SK-N-SH (cell line): ENCODE data around the gene OLFM2.

Experiments
- EP300 ChIP-seq, 2 experiments: IDR thresholded peaks; 2 replicates each; pipeline versions ENCODE4 v1.4.0 to v1.6.1; 2012; ENCODE audit warnings: borderline replicate concordance in 1 of 2, low read depth in 1 of 2, low read length in 1 of 2
- EZH2phosphoT487 ChIP-seq: fragments of 200-600 bp; sonication (generic); IDR thresholded peaks from 2 replicates; pipeline ENCODE4 v1.6.1; 2017; ENCODE audit warnings: low read depth, mixed run types, mild to moderate bottlenecking, antibody characterized with exemption, moderate library complexity, borderline replicate concordance
- MXI1 ChIP-seq: IDR thresholded peaks from 2 replicates; pipeline ENCODE4 v1.6.1; 2012; ENCODE audit warnings: mild to moderate bottlenecking, low read depth, low read length, improper control_type of control experiment
- NFIC ChIP-seq: IDR thresholded peaks from 2 replicates; pipeline ENCODE4 v1.4.0; 2012; ENCODE audit warnings: borderline replicate concordance
- RAD21 ChIP-seq: IDR thresholded peaks from 2 replicates; pipeline ENCODE4 v1.6.1; 2012; ENCODE audit warnings: mild to moderate bottlenecking, low read length
- TAF1 ChIP-seq: IDR thresholded peaks from 2 replicates; pipeline ENCODE4 v1.6.1; 2012; ENCODE audit warnings: low read depth, mild to moderate bottlenecking, low read length, moderate library complexity, borderline replicate concordance
- TCF12 ChIP-seq: IDR thresholded peaks from 2 replicates; pipeline ENCODE4 v1.4.0; 2012
- TEAD4 ChIP-seq: IDR thresholded peaks from 2 replicates; pipeline ENCODE4 v1.4.0; 2012; ENCODE audit warnings: mild to moderate bottlenecking, borderline replicate concordance; ENCODE audit not compliant: insufficient read depth
- YY1 ChIP-seq: IDR thresholded peaks from 2 replicates; pipeline ENCODE4 v1.4.0; 2012; ENCODE audit warnings: low read depth, mild to moderate bottlenecking
- ZBTB33 ChIP-seq: IDR thresholded peaks from 2 replicates; pipeline ENCODE4 v1.4.0; 2012; ENCODE audit warnings: low read depth, borderline replicate concordance
- TF ChIP-seq, protein P1 (sequence below): fragments of 200-600 bp; sonication (generic); IDR thresholded peaks from 2 replicates; pipeline ENCODE4 v1.6.1; 2017; ENCODE audit warnings: antibody characterized with exemption, mild to moderate bottlenecking, moderate library complexity
- TF ChIP-seq, protein P2 (sequence below): fragments of 150-350 bp; IDR thresholded peaks from 2 replicates; pipeline ENCODE4 v1.6.1; 2017; ENCODE audit warnings: antibody characterized with exemption, low read length, low read depth, borderline replicate concordance

- TF ChIP-seq, protein P1, sequence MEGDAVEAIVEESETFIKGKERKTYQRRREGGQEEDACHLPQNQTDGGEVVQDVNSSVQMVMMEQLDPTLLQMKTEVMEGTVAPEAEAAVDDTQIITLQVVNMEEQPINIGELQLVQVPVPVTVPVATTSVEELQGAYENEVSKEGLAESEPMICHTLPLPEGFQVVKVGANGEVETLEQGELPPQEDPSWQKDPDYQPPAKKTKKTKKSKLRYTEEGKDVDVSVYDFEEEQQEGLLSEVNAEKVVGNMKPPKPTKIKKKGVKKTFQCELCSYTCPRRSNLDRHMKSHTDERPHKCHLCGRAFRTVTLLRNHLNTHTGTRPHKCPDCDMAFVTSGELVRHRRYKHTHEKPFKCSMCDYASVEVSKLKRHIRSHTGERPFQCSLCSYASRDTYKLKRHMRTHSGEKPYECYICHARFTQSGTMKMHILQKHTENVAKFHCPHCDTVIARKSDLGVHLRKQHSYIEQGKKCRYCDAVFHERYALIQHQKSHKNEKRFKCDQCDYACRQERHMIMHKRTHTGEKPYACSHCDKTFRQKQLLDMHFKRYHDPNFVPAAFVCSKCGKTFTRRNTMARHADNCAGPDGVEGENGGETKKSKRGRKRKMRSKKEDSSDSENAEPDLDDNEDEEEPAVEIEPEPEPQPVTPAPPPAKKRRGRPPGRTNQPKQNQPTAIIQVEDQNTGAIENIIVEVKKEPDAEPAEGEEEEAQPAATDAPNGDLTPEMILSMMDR: no peak
- no peak for TF ChIP-seq MXI1
- TF ChIP-seq NFIC: no peak
- TF ChIP-seq YY1: no peak
- TF ChIP-seq, protein P2, sequence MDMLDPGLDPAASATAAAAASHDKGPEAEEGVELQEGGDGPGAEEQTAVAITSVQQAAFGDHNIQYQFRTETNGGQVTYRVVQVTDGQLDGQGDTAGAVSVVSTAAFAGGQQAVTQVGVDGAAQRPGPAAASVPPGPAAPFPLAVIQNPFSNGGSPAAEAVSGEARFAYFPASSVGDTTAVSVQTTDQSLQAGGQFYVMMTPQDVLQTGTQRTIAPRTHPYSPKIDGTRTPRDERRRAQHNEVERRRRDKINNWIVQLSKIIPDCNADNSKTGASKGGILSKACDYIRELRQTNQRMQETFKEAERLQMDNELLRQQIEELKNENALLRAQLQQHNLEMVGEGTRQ: no peak
- no peak for TF ChIP-seq RAD21
- TF ChIP-seq TEAD4: no peak
- no peak for TF ChIP-seq TCF12
- TF ChIP-seq EP300 (IDR thresholded peaks at IDR 0.05; ENCODE audit: borderline replicate concordance in 1 of 2, low read depth in 1 of 2, low read length in 1 of 2): no peak
- TF ChIP-seq ZBTB33: no peak
- no peak for TF ChIP-seq EZH2phosphoT487
- no peak for TF ChIP-seq TAF1
Observed at GRCh38 chr19:9883231-9883758, 53.0 kb downstream of the OLFM2 start.
